K562 (cell line): Measurements from ENCODE around the gene SIRT5. TPM values are rescaled to one million over a fixed set of nuclear protein-coding genes. Genes with fewer than 3 reads are reported as not detected.

Source experiments
- ATAC-seq: fragments of 200-7000 bp; cut with Tn5 transposase; 3 replicates; pipeline ENCODE4 v1.9.1; 2020; ENCODE audit warnings: moderate library complexity
- BruUV-seq: library from RNA; stranded (reverse); fragments of 400-500 nt; replicated peaks from 2 replicates; lab custom pipeline; 2021; lab: Mats Ljungman, UMichigan
- CTCF ChIA-PET: fragments of 300-600 bp; formaldehyde crosslinking; extraction: SDS; loops from one replicate; lab custom pipeline; 2021; ENCODE audit warnings: low intra/inter-chr PET ratio; lab: Yijun Ruan, JAX
- POLR2A ChIA-PET: fragments of 300-600, 350-650 bp; sonication (Branson Sonifier 250); formaldehyde crosslinking; extraction: SDS; loops from one replicate; lab custom pipeline; 2021; ENCODE audit warnings: antibody characterized with exemption, inconsistent platforms; lab: Yijun Ruan, JAX
- DNase-seq, 4 experiments: peaks; one replicate each; pipeline versions ENCODE4 v3.0.0 to v3.0.0-alpha.2; 2011 to 2018; ENCODE audit warnings: low spot score in 3 of 4, mixed read lengths in 3 of 4; ENCODE audit errors: extremely low read depth in 1 of 4
- FAIRE-seq: peaks from 2 replicates; lab custom pipeline; 2011; peaks lifted over from hg19 to GRCh38; lab: Jason Lieb, UNC
- H2AFZ ChIP-seq: 2 replicates; pipeline ENCODE4 v1.6.0; 2011; ENCODE audit warnings: low read depth, low read length, control low read depth, inconsistent platforms
- H3K27ac ChIP-seq: fragments of 200-600 bp; 3 replicates; pipeline ENCODE4 v1.8.0; 2011; ENCODE audit warnings: low read depth, mild to moderate bottlenecking, control low read depth, inconsistent platforms, low read length, moderate library complexity, mixed read lengths; ENCODE audit errors: extremely low read depth
- H3K27me3 ChIP-seq, 2 experiments: fragments of 300-600 bp in 1 of 2; 2 replicates in 1 of 2; 3 replicates in 1 of 2; pipeline versions ENCODE4 v1.6.0 to v1.8.0; 2011; ENCODE audit warnings: inconsistent platforms in 2 of 2, low read length in 2 of 2, mild to moderate bottlenecking in 1 of 2, mixed read lengths in 1 of 2, moderate library complexity in 1 of 2; ENCODE audit not compliant: control insufficient read depth in 2 of 2, insufficient read depth in 2 of 2
- H3K36me3 ChIP-seq: fragments of 300-600 bp; 3 replicates; pipeline ENCODE4 v1.8.0; 2011; ENCODE audit warnings: mild to moderate bottlenecking, low read length, inconsistent platforms; ENCODE audit not compliant: control insufficient read depth, insufficient read depth
- H3K4me1 ChIP-seq, 2 experiments: fragments of 200-600 bp in 1 of 2; replicated peaks in 1 of 2; 2 replicates in 1 of 2; 3 replicates in 1 of 2; pipeline versions ENCODE4 v1.5.1 to v1.8.0; 2011; ENCODE audit warnings: inconsistent platforms in 2 of 2, low read length in 2 of 2, mild to moderate bottlenecking in 1 of 2, mixed read lengths in 1 of 2, moderate library complexity in 1 of 2; ENCODE audit not compliant: control insufficient read depth in 2 of 2, insufficient read depth in 2 of 2
- H3K4me2 ChIP-seq: 2 replicates; pipeline ENCODE4 v1.6.1; 2011; ENCODE audit warnings: low read length, control low read depth, inconsistent platforms, mixed read lengths; ENCODE audit not compliant: insufficient read depth
- H3K4me3 ChIP-seq: fragments of 200-600 bp; sonication (generic), shearing (Covaris generic); 2 replicates; pipeline ENCODE4 v1.5.1; 2016; ENCODE audit warnings: control low read depth, inconsistent platforms
- H3K79me2 ChIP-seq: fragments of 200-600 bp; 3 replicates; pipeline ENCODE4 v1.8.0; 2011; ENCODE audit warnings: low read length, inconsistent platforms; ENCODE audit not compliant: control insufficient read depth, insufficient read depth
- H3K9ac ChIP-seq, 2 experiments: 2 replicates each; pipeline versions ENCODE4 v1.6.0 to v1.6.1; 2011; ENCODE audit warnings: low read depth in 2 of 2, low read length in 2 of 2, control low read depth in 1 of 2, inconsistent platforms in 1 of 2, mild to moderate bottlenecking in 1 of 2, mixed read lengths in 1 of 2; ENCODE audit not compliant: insufficient read depth in 1 of 2
- H3K9me1 ChIP-seq: one replicate; pipeline ENCODE4 v1.6.0; 2011; ENCODE audit warnings: inconsistent platforms, mild to moderate bottlenecking, low read length, moderate library complexity; ENCODE audit not compliant: control insufficient read depth, insufficient read depth
- H3K9me3 ChIP-seq: replicated peaks from 2 replicates; pipeline ENCODE4 v1.5.1; 2011; ENCODE audit warnings: low read depth, low read length, inconsistent platforms; ENCODE audit not compliant: control insufficient read depth, insufficient read depth
- H4K20me1 ChIP-seq: replicated peaks from 2 replicates; pipeline ENCODE4 v1.6.1; 2011; ENCODE audit warnings: low read length, inconsistent platforms, mixed read lengths; ENCODE audit not compliant: control insufficient read depth, insufficient read depth
- HDAC6 ChIP-seq: IDR thresholded peaks from 2 replicates; pipeline ENCODE4 v1.6.1; 2012; ENCODE audit warnings: low read depth, mild to moderate bottlenecking, control low read depth, inconsistent platforms, low read length, moderate library complexity
- NR2C1 ChIP-seq, 2 experiments: fragments of 450-650 bp; IDR thresholded peaks; 2 replicates each; pipeline ENCODE4 v1.6.1; 2017; ENCODE audit warnings: mild to moderate bottlenecking in 2 of 2, antibody characterized with exemption in 1 of 2, inconsistent platforms in 1 of 2, missing compliant biosample characterization in 1 of 2, missing genetic modification characterization in 1 of 2
- NR2C2 ChIP-seq, 2 experiments: fragments of 200-800 bp in 1 of 2; sonication (Bioruptor generic) in 1 of 2; sonication (generic) in 1 of 2; formaldehyde crosslinking in 1 of 2; IDR thresholded peaks; 2 replicates each; pipeline versions ENCODE4 v1.6.1 to v1.8.0; 2016 to 2022; ENCODE audit warnings: mild to moderate bottlenecking in 1 of 2, missing compliant biosample characterization in 1 of 2, missing genetic modification characterization in 1 of 2, missing genetic modification reagents in 1 of 2
- WGBS: fragments of 100-300 bp; shearing (Covaris generic); methylation state at CpG from one replicate; pipeline ENCODE4 v1.1.6; 2016; ENCODE audit warnings: low coverage, mixed read lengths; ENCODE audit not compliant: insufficient coverage; ENCODE audit errors: missing lambda C conversion rate; 5-methylcytosine and 5-hydroxymethylcytosine counted together
- in situ Hi-C: fragments of 300-500 bp; cut with MboI; formaldehyde crosslinking; loops from 4 replicates; pipeline ENCODE4 v1.15.0; 2018; ENCODE audit warnings: inconsistent platforms, mixed read lengths
- intact Hi-C: fragments of 100-400 bp; cut with micrococcal nuclease; formaldehyde crosslinking; loops from 2 replicates; pipeline ENCODE4 v1.14.2; 2022
- polyA plus RNA-seq, 8 experiments: library from polyadenylated mRNA; depleted of rRNA in 4 of 8; stranded (reverse) in 5 of 8; unstranded in 3 of 8; fragments of >200 nt; fragmentation: Nextera tagmentation in 2 of 8; fragmentation: Illumina TruSeq in 1 of 8; extraction: Ambion mirVana in 2 of 8; extraction: Trizol in 1 of 8; gene quantifications; 2 replicates each; pipeline versions ENCODE4 v1.2.1 to v1.2.3, GENCODE V29; 2011 to 2014; ENCODE audit warnings: inconsistent platforms in 1 of 8, missing spikeins in 1 of 8
- total RNA-seq, 7 experiments: library from RNA; depleted of rRNA in 6 of 7; stranded (reverse); fragments of >200 nt in 6 of 7; fragmentation: Illumina TruSeq in 2 of 7; extraction: Trizol in 2 of 7; gene quantifications; 2 replicates each; pipeline versions ENCODE4 v1.2.1 to v1.2.3, GENCODE V29; 2011 to 2021; ENCODE audit warnings: low replicate concordance in 1 of 7

SIRT5 gene
- total and polyA plus RNA-seq, 9 of the 15 experiments (the other 6 are each of a cell fraction or from before 2014, with no cell fraction given) = 2.1 to 15.7 (median 11.4) TPM

- Histone ChIP-seq H3K36me3 (peaks cover 15% of the 10 kb centered on the region), H2AFZ (no peak overlapping the region), H4K20me1 (no peaks in the 10 kb centered on the region), H3K27ac (peak overlapping the region; percentile 3; the same call in 1 of the 3 replicates), H3K9me3 (no peaks in the 10 kb centered on the region), H3K9me1 (no peaks in the 10 kb centered on the region), H3K27me3 (no peaks in the 10 kb centered on the region), H3K9ac (no peak overlapping the region), H3K4me2 (no peak overlapping the region), H3K4me1 (peaks cover 0 to 2% of the 10 kb centered on the region in 2 experiments; a peak in 2 of 5 replicates), H3K79me2 (no peaks in the 10 kb centered on the region), H3K4me3 (no peak overlapping the region)
- intact Hi-C loops (no loop called here), in situ Hi-C loops (no loop called here)
- 74% methylated on average over 2 of the region's 2 CpGs for WGBS
- FAIRE-seq (peak; percentile 57), ATAC-seq (peak; percentile 47; the same call in 2 of the 3 replicates), DNase-seq (no peak)
- ChIA-PET CTCF (interaction anchor here (0.6 kb wide), 1 partner anchor 1949 kb away, joined by 3 read pairs; no protein-coding TSS in a partner anchor), POLR2A (interaction anchor here (0.7 to 3.8 kb wide), 6 partner anchors 9 to 233 kb away, joined by 3 to 31 read pairs (median 5); partner anchors contain the start of gene NOL7)
- no TSS peak for BruUV-seq
- no peak for TF ChIP-seq NR2C2 (CRISPR knock-in tag; IDR thresholded peaks at IDR 0.05)
- TF ChIP-seq NR2C2 (tag; IDR thresholded peaks at IDR 0.05) = 0 out of 2 replicates have a peak, but pooled peaks have one; percentile 27
- no peak for TF ChIP-seq HDAC6
- peak; percentile 59 for TF ChIP-seq NR2C1 (IDR thresholded peaks at IDR 0.05)
- TF ChIP-seq NR2C1 (tag; IDR thresholded peaks at IDR 0.05) = no peak
Observed at GRCh38 chr6:13604546-13605416, 30.4 kb downstream of the SIRT5 start.
